Keratinocyte (primary cell): ENCODE measurements around the gene SMAD6.

ENCODE experiments used
- EZH2 ChIP-seq: IDR thresholded peaks from one replicate; pipeline ENCODE4 v1.6.1; 2012; ENCODE audit warnings: inconsistent platforms, mild to moderate bottlenecking, low read length, moderate library complexity
- TF ChIP-seq, protein P1 (sequence below), 3 experiments: IDR thresholded peaks in 1 of 3; conservative IDR thresholded peaks in 1 of 3; optimal IDR thresholded peaks in 1 of 3; 2 replicates in 2 of 3; 3 replicates in 1 of 3; pipeline versions ENCODE3 to v1.5.1; 2011; ENCODE audit warnings: low read length in 3 of 3, mild to moderate bottlenecking in 3 of 3, moderate library complexity in 2 of 3, control low read depth in 1 of 3, inconsistent platforms in 1 of 3; ENCODE audit not compliant: insufficient read depth in 2 of 3; ENCODE audit errors: extremely low read depth in 1 of 3

DNA sequence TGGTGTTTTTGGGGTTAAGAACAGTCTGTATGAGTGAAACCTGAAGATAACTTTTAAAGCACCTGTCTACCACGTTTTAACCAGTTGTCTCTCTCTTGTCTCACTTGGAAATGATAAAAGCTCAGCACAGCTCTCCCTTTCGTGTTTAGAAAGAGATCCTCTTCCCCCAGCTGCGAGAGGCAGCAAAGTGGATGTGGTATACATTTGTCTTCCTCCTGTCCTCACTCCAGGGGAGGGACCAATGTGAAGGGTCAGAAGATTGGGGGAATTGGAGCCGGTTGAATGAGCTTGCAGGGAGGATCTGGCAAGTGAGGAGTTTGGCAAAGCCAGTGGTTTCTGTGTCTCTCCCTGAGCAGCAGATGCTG lies 14.6 kb downstream of the SMAD6 start:
- TF ChIP-seq, protein P1, sequence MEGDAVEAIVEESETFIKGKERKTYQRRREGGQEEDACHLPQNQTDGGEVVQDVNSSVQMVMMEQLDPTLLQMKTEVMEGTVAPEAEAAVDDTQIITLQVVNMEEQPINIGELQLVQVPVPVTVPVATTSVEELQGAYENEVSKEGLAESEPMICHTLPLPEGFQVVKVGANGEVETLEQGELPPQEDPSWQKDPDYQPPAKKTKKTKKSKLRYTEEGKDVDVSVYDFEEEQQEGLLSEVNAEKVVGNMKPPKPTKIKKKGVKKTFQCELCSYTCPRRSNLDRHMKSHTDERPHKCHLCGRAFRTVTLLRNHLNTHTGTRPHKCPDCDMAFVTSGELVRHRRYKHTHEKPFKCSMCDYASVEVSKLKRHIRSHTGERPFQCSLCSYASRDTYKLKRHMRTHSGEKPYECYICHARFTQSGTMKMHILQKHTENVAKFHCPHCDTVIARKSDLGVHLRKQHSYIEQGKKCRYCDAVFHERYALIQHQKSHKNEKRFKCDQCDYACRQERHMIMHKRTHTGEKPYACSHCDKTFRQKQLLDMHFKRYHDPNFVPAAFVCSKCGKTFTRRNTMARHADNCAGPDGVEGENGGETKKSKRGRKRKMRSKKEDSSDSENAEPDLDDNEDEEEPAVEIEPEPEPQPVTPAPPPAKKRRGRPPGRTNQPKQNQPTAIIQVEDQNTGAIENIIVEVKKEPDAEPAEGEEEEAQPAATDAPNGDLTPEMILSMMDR (optimal IDR thresholded peaks at IDR 0.05 in 1 of 3, IDR thresholded peaks at IDR 0.05 in 1 of 3, conservative IDR thresholded peaks at IDR 0.05 in 1 of 3; ENCODE audit: extremely low read depth in 1 of 3, insufficient read depth in 2 of 3, low read length in 3 of 3) = no peak
- no peak for TF ChIP-seq EZH2
